Fibroblast of lung (primary cell): ENCODE results near the gene STK4. TPM values are rescaled to one million over a fixed set of nuclear protein-coding genes. Genes with fewer than 3 reads are reported as not detected.
A peak's percentile ranks its signal among the peaks of the same experiment; 100 is the strongest.

Source experiments
- DNase-seq, 2 donors: peaks; one replicate each; pipeline versions ENCODE4 v3.0.0 to v3.0.0-alpha.2; 2010; ENCODE audit warnings: low read depth in 2 of 2
- H2AFZ ChIP-seq: 2 replicates; pipeline ENCODE4 v1.5.1; 2012; ENCODE audit warnings: low read length, control low read depth, inconsistent platforms
- H3K27ac ChIP-seq: 2 replicates; pipeline ENCODE4 v1.5.1; 2011; ENCODE audit warnings: low read length, control low read depth; ENCODE audit not compliant: insufficient read depth
- H3K27me3 ChIP-seq: 2 replicates; pipeline ENCODE4 v1.5.1; 2011; ENCODE audit warnings: mild to moderate bottlenecking, low read length; ENCODE audit not compliant: control insufficient read depth, insufficient read depth
- H3K36me3 ChIP-seq: 2 replicates; pipeline ENCODE4 v1.5.1; 2011; ENCODE audit warnings: low read length; ENCODE audit not compliant: control insufficient read depth, insufficient read depth
- H3K4me1 ChIP-seq: 2 replicates; pipeline ENCODE4 v1.5.1; 2011; ENCODE audit warnings: low read length; ENCODE audit not compliant: control insufficient read depth, insufficient read depth; ENCODE audit errors: extremely low read depth
- H3K4me2 ChIP-seq: 2 replicates; pipeline ENCODE4 v1.5.1; 2011; ENCODE audit warnings: low read length, control low read depth; ENCODE audit not compliant: insufficient read depth; ENCODE audit errors: extremely low read depth
- H3K4me3 ChIP-seq, 4 experiments: fragments of 200-600 bp in 1 of 4; sonication (generic) in 1 of 4; replicated peaks in 1 of 4; 2 replicates each; pipeline ENCODE4 v1.5.1; 2011 to 2016; ENCODE audit warnings: low read length in 4 of 4, low read depth in 3 of 4, mild to moderate bottlenecking in 3 of 4, control low read depth in 2 of 4, inconsistent platforms in 1 of 4, mixed read lengths in 1 of 4; ENCODE audit not compliant: insufficient read depth in 1 of 4; ENCODE audit errors: control extremely low read depth in 1 of 4
- H3K79me2 ChIP-seq: 2 replicates; pipeline ENCODE4 v1.5.1; 2012; ENCODE audit warnings: mild to moderate bottlenecking, low read length, inconsistent platforms; ENCODE audit not compliant: control insufficient read depth, insufficient read depth
- H3K9ac ChIP-seq: 2 replicates; pipeline ENCODE4 v1.5.1; 2011; ENCODE audit warnings: mild to moderate bottlenecking, low read length, control low read depth; ENCODE audit not compliant: insufficient read depth
- H3K9me3 ChIP-seq: 2 replicates; pipeline ENCODE4 v1.5.1; 2012; ENCODE audit warnings: low read depth, low read length; ENCODE audit not compliant: control insufficient read depth, insufficient read depth
- H4K20me1 ChIP-seq: 2 replicates; pipeline ENCODE4 v1.5.1; 2011; ENCODE audit warnings: low read length; ENCODE audit not compliant: control insufficient read depth, insufficient read depth; ENCODE audit errors: extremely low read depth
- CTCF ChIP-seq, 2 donors: IDR thresholded peaks in 1 of 2; conservative IDR thresholded peaks in 1 of 2; 1 replicate in 1 of 2; 2 replicates in 1 of 2; pipeline ENCODE4 v1.5.1; 2011 to 2012; ENCODE audit warnings: low read length in 2 of 2, control low read depth in 1 of 2, inconsistent platforms in 1 of 2, low read depth in 1 of 2, mild to moderate bottlenecking in 1 of 2
- EZH2 ChIP-seq: IDR thresholded peaks from 2 replicates; pipeline ENCODE4 v1.5.1; 2012; ENCODE audit warnings: low read length, control low read depth, mild to moderate bottlenecking; ENCODE audit errors: missing control alignments
- polyA plus RNA-seq, 2 donors: library from polyadenylated mRNA; depleted of rRNA in 1 of 2; stranded (reverse) in 1 of 2; unstranded in 1 of 2; fragments of >200 nt; gene quantifications; 2 replicates each; pipeline ENCODE4 v1.2.1, GENCODE V29; 2011 to 2012; ENCODE audit warnings: missing spikeins in 1 of 2
- total RNA-seq: library from RNA; depleted of rRNA; stranded (reverse); fragments of >200 nt; gene quantifications from 2 replicates; pipeline ENCODE4 v1.2.1, GENCODE V29; 2014

The STK4 gene
- total and polyA plus RNA-seq, 2 donors (not counting 1 experiment from before 2014, with no cell fraction given): 19.0 to 31.7 TPM

DNA sequence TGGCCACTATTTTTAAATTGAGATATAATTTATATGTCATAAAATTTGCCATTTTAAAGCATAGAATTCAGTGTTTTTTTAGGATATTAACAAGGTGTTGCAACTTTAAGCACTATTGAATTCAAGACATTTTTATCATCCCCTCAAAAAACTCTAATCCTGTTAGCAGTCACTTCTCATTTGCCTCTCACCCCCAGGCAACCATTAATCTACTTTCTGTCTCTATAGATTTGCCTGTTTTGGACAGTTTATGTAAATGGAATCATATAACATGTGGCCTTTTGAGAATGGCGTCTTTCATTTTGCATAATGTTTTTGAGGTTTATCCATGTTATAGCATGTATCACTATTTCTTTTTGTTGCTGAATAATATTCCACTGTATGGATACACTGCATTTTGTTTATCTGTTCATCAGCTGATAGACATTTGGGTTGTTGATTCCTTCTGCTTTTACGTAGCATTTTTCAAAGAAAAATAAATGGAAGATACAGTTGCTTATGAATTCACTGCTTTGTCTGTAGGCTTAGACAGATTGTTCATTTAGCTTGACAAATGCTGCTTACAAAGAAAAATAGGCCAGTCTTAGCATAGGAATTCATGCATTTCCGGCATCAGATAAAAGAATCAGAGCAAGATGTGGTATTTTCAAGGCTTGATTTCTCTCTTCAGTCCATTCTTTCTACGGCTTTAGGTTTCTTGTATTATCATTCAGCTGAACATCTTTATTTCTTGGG lies 52.9 kb downstream of the STK4 start:
- no peaks in the 10 kb centered on the region for H3K36me3 ChIP-seq
- H4K20me1 ChIP-seq: no peaks in the 10 kb centered on the region
- H3K9me3 ChIP-seq: no peaks in the 10 kb centered on the region
- H3K27me3 ChIP-seq: no peaks in the 10 kb centered on the region
- DNase-seq: no peak
- H3K4me2 ChIP-seq: no peak overlapping the region
- TF ChIP-seq EZH2: no peak
- TF ChIP-seq CTCF (conservative IDR thresholded peaks at IDR 0.05 in 1 of 2, IDR thresholded peaks at IDR 0.05 in 1 of 2; ENCODE audit: low read depth in 1 of 2, low read length in 2 of 2): no peak
- H3K4me3 ChIP-seq: no peak overlapping the region
- peaks cover 8% of the 10 kb centered on the region for H3K4me1 ChIP-seq
- H3K79me2 ChIP-seq: no peaks in the 10 kb centered on the region
- H3K27ac ChIP-seq: no peak overlapping the region
- no peak overlapping the region for H3K9ac ChIP-seq
- no peak overlapping the region for H2AFZ ChIP-seq

DNA sequence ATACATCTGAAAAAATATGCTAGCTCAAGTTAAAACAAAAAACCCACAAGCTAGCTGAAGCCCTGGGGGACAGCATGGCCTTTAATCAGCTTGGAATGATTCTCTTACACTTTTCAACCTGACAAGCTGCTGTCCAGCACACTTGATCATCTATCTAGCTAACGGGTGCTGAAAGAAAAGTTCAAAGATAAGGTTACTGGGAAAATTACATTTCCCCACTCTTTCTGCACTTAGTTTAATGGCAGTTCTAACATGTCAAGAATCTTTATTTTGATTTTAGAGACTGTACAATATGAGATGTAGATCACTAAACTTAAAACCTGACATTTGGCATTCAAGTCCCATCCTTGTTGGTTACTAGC lies 53.4 kb downstream of the STK4 start:
- Histone ChIP-seq H3K4me3 (no peak overlapping the region), H3K27ac (no peak overlapping the region), H3K9ac (no peak overlapping the region), H3K79me2 (no peaks in the 10 kb centered on the region), H3K4me2 (no peak overlapping the region), H3K36me3 (no peaks in the 10 kb centered on the region), H3K4me1 (peaks cover 5% of the 10 kb centered on the region), H3K9me3 (no peaks in the 10 kb centered on the region), H3K27me3 (no peaks in the 10 kb centered on the region), H2AFZ (no peak overlapping the region), H4K20me1 (no peaks in the 10 kb centered on the region)
- no peak for TF ChIP-seq EZH2
- TF ChIP-seq CTCF (conservative IDR thresholded peaks at IDR 0.05 in 1 of 2, IDR thresholded peaks at IDR 0.05 in 1 of 2; ENCODE audit: low read depth in 1 of 2, low read length in 2 of 2): no peak
- peak in 1 of 2 donors; percentile 17 for DNase-seq

- Histone ChIP-seq H3K4me1 (peaks cover 2% of the 10 kb centered on the region), H2AFZ (no peak overlapping the region), H3K4me3 (no peak overlapping the region), H3K9me3 (no peaks in the 10 kb centered on the region), H4K20me1 (no peaks in the 10 kb centered on the region), H3K79me2 (no peaks in the 10 kb centered on the region), H3K36me3 (peaks cover 2% of the 10 kb centered on the region), H3K9ac (no peak overlapping the region), H3K27ac (no peak overlapping the region), H3K4me2 (no peak overlapping the region), H3K27me3 (no peaks in the 10 kb centered on the region)
- DNase-seq: peak in 1 of 2 donors; percentile 52
- TF ChIP-seq EZH2 (no peak), CTCF (conservative IDR thresholded peaks at IDR 0.05 in 1 of 2, IDR thresholded peaks at IDR 0.05 in 1 of 2; ENCODE audit: low read depth in 1 of 2, low read length in 2 of 2) (no peak)
Observed at GRCh38 chr20:45020236-45020886, 54.0 kb downstream of the STK4 start.
